HG03108 (cell line): ENCODE measurements around the gene SLC29A3.

Experiments
- ATAC-seq: cut with Tn5 transposase; IDR thresholded peaks from one replicate; pipeline ENCODE4 v1.9.1; 2021; ENCODE audit warnings: moderate library complexity; ENCODE audit not compliant: unreplicated experiment

Gene SLC29A3

DNA sequence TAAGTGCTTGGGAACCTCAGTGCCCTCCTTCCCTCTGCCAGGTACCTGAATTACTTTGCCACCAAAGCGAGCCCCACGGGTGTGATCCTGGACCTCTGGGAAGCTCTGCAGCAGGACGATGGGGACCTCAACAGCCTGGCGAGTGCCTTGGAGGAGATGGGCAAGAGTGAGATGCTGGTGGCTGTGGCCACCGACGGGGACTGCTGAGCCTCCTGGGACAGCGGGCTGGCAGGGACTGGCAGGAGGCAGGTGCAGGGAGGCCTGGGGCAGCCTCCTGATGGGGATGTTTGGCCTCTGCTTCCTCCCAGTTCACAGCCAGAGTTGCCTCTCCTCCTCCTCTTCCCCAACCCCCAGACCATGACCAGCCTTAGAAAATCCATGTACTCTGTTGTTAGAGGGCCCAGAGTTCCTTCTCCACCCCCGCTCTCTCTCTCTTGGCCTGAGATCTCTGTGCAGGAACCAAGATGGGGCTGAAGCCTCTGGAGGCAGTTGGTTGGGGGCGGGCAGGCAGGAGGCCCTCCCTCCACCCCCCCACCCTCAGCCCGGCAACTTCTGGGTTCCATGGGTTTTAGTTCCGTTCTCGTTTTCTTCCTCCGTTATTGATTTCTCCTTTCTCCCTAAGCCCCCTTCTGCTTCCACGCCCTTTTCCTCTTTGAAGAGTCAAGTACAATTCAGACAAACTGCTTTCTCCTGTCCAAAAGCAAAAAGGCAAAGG, 19.8 kb upstream of the SLC29A3 start:
- ATAC-seq = no peak

- ATAC-seq = no peak
Observed at GRCh38 chr10:71300555-71301370, 18.3 kb upstream of the SLC29A3 start.

GRCh38 chr10:71301371-71301916, 17.6 kb upstream of the SLC29A3 start:
- ATAC-seq = no peak

GRCh38 chr10:71302451-71302850, 16.6 kb upstream of the SLC29A3 start:
- ATAC-seq = no peak

GRCh38 chr10:71302874-71303568, 16.0 kb upstream of the SLC29A3 start:
- ATAC-seq = no peak

DNA sequence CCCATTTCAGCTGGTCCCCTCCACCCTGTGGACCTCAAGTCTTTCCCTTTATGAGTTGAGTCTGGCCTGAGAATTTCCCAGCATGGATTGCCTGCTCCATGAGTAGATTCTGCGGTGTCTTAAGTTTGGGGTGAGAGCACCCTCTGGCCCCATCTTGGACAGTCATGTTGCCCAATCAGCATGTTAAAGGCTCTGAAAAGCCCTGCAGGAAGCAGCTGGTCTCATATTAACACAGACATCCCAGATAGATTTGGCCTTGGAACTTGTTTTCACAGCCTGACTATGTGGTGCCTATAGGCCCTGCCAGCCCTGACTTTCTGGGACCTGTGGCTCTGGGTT, 15.5 kb upstream of the SLC29A3 start:
- ATAC-seq = no peak

GRCh38 chr10:71304914-71305313, 14.1 kb upstream of the SLC29A3 start:
- ATAC-seq = no peak

GRCh38 chr10:71306979-71307378, 12.1 kb upstream of the SLC29A3 start:
- no peak for ATAC-seq

- ATAC-seq = no peak
Observed at GRCh38 chr10:71307469-71308085, 11.5 kb upstream of the SLC29A3 start.

DNA sequence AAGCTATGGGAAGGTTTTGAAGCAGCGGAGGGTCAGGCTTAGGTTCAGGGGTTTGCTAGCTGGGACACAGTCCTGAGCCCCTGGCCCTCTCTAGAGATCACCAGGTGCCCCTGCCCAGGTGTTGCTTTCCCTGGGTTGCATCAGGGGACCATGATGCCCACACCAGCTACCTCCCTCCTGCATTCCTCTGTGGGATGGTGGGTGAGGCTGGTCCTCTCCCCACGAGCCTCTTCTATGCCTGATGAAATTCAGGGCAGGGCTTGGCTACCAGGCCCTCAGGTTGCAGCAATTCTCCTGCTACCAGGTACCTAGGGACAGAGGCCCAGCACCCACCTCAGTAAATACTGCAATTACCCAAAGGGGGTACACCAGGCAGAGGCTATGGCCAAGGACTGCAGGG, 10.8 kb upstream of the SLC29A3 start:
- ATAC-seq = no peak

DNA sequence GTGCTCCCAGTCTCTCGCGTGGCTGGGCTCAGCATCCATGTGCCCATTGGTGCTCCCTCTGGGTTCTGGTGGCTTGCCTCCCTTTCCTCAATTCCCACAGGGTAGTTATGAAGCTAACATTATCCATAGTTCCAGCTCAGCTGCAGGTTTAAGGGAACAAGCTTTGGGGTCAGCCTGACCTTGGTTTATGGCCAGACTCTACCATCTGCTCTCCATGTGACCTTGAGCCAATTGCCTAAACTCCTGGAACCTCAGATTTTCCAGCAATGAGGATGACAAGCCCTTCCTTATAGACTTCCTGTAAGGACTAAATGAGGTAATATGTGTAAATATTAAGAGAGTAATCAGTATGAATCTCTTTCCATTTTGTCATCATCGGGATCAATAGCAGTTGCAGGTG, 10.1 kb upstream of the SLC29A3 start:
- ATAC-seq = no peak

GRCh38 chr10:71309919-71310318, 9.1 kb upstream of the SLC29A3 start:
- ATAC-seq = no peak

DNA sequence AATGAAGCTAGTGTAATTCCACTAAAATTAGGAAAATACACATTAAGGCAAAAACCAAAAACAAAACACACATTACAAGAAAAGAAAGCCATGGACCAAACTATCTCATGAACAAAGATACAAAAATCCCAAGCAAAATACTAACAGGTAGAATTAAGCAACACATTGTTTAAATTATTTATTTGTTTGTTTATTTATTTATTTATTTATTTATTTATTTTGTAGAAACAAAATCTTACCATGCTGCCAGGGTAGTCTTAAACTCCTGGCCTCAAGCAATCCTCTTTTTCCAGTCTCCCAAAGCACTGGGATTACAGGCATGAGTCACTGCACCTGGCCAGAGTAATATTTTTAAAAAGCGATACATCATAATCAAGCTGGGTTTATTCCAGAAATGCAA, 6.8 kb upstream of the SLC29A3 start:
- ATAC-seq = no peak

DNA sequence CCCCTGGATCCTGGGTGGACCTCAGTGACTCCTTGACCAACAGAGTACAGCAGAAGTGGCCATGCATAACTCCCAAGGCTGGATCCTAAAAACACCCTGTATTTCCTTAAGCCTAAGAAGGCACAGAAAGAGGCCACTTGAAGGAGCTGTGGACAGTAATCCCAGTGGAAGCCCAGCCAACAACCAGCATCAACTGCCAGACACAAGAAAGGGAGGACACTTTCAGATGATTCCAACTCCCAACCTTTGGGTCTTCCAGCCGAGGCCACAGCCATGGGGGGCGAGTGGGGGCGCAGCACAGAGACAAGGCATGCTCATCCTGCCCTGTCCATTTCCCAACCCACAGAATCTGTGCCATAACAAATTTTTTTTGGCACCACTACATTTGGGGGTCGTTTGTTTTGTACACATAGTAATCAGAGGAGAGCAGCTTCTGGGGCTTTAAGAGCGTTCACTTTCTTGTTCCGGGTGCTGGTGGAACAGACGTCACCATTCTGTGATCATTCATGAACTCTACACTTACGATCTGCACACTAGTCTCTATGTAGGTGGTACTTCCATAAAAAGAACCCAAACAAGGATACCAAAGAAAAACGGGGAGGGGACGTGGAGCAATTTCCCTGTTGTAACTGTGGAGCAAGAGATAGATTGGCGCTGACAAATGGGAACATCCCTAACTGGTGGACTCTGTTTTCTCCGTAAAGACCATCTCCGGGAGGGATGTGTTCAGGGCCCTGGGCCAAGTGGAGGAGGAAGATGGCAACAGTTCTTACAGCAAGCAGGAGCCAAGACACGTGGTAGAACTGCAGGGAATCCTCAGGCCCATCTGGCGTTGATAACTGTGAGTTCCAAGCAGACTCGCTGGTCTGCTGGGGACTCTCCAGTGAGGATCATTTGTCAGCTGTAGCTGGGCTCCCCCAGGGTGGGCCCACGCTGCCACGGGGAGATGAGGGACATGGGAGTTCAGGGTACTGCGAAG, 6.0 kb upstream of the SLC29A3 start:
- ATAC-seq = no peak

DNA sequence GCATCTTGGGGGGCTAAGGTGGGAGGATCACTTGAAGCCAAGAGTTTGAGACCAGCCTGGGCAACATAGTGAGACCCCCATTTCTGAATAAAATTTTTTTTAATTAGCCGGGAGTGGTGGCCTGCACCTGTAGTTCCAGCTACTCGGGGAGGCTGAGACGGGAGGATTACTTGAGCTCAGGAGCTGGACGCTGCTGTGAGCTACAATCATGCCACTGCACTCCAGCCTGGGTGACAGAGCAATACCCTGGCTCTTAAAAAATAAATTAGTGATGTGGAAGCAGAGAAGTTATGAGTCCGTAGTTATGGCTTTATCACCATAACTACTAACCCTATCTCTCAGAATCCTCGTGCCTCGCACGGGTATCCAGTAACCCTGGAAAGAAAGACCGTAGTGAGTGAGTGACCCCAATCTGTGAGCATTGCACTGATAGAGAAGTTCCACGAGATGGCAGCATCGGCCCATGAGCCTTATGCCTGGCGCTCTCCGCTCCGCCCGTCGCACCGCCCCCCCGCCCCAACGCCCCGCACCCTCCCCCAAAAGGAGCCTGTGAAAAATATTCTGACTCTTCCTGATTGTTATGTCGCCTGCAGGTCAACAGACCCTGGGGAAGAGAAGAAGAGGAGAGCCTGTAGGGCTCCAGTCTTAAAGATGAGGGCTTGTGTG, 4.9 kb upstream of the SLC29A3 start:
- ATAC-seq = no peak

DNA sequence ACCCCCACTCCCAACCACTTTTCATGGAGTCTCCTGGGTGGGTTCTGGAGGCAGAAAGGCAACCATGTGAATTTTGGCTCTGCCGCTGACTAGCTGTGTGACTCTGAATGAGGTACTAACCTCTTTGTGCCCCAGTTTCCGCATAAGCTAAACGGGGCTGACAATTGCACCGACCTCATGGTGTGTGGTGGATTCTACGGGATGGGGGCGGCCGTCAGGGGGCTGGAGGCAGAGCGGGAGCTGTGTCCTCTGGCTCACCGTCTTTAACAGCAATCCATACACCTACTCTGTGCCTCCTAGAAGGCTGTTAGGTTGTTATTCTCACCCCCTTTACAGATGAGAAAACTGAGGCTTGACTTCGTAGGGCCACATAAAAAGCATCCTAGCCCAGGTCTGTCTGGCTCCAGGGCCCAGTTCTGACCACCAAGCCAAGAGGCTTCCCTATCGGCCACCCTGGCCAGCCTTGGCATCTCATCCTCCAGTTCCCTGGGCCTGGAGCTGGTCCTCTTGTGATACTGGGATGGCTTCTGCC, 4.3 kb upstream of the SLC29A3 start:
- no peak for ATAC-seq

DNA sequence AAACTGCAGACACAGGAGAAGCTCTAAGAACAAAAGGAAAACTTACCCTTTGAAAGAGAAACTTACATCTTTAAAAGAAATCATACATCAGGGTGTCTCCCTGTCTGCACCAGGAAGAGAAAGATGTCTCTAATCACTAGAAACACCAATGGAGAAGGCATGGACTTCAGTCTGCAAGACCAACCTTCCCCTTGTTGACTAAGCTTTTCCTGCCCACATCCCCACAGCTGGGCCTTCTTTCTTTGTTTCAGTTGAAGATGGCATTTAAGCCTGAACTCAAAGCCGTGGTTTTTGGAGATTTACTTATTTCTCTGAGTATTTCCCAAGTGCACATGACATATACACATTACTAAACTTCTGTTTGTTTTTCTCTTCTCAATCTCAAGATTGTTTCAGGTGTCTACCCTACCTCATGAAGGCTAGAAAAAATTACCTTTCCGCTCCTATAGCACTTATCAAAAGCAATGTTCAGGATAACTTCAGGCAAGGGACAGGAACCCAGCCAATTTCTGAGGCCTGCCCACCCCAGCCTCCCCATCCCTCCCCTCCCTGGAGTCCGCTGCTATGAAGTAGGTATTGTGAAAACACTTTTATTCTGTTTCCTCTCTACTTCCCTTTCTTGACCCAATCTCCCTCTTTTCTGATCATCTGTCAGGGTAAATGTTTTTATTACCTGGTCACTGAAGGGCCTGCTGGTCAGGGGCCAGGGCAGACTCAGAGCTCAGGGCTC, 2.8 kb upstream of the SLC29A3 start:
- no peak for ATAC-seq

DNA sequence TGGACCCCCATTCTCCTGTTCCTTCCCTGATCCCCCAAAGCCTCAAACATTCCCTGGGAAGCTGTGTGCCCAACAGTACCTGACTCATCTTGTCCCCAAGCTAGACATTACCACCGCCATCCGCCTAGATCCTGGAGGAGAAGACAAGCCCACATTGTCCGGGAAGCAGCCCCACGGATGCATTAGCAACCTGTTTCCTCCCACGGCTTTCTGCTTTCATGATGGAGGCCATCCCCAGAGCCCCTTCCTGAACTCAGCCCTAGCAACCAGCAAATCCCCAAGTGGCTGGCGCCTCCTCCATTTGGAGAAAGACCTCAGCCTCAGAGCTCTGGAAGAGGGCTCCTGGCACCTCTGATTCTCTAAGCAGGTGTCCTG, 2.3 kb upstream of the SLC29A3 start:
- ATAC-seq = no peak

- no peak for ATAC-seq
Observed at GRCh38 chr10:71317739-71318138, 1.3 kb upstream of the SLC29A3 start.
